ENCODE data around the gene CCT2.

DNA sequence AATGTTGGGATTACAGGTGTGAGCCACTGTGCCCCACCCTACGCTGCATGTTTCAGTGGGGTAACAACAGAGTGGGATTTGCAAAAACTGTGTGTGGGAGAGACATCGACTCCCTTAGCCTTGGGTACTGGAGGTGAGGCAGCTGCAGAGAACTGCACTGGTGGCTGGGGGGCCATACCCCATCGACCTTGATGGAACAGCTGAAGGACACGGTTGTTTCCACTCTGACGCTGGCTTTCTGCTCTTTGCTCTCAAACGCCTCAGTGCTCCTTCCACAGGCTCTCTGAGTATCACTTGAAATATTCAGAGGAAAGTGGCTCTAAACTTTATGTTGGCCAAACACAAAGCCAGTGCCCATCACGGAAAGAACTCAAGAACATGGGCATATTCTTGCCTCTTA lies 56.3 kb downstream of the CCT2 start:
- TF ChIP-seq, protein P1, sequence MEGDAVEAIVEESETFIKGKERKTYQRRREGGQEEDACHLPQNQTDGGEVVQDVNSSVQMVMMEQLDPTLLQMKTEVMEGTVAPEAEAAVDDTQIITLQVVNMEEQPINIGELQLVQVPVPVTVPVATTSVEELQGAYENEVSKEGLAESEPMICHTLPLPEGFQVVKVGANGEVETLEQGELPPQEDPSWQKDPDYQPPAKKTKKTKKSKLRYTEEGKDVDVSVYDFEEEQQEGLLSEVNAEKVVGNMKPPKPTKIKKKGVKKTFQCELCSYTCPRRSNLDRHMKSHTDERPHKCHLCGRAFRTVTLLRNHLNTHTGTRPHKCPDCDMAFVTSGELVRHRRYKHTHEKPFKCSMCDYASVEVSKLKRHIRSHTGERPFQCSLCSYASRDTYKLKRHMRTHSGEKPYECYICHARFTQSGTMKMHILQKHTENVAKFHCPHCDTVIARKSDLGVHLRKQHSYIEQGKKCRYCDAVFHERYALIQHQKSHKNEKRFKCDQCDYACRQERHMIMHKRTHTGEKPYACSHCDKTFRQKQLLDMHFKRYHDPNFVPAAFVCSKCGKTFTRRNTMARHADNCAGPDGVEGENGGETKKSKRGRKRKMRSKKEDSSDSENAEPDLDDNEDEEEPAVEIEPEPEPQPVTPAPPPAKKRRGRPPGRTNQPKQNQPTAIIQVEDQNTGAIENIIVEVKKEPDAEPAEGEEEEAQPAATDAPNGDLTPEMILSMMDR (IDR thresholded peaks at IDR 0.05): no peak
- no peak for TF ChIP-seq TEAD4 (CRISPR knock-in tag; IDR thresholded peaks at IDR 0.05)
- TF ChIP-seq, protein P2, sequence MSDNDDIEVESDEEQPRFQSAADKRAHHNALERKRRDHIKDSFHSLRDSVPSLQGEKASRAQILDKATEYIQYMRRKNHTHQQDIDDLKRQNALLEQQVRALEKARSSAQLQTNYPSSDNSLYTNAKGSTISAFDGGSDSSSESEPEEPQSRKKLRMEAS (CRISPR knock-in tag; IDR thresholded peaks at IDR 0.05): no peak
- TF ChIP-seq, protein P3, sequence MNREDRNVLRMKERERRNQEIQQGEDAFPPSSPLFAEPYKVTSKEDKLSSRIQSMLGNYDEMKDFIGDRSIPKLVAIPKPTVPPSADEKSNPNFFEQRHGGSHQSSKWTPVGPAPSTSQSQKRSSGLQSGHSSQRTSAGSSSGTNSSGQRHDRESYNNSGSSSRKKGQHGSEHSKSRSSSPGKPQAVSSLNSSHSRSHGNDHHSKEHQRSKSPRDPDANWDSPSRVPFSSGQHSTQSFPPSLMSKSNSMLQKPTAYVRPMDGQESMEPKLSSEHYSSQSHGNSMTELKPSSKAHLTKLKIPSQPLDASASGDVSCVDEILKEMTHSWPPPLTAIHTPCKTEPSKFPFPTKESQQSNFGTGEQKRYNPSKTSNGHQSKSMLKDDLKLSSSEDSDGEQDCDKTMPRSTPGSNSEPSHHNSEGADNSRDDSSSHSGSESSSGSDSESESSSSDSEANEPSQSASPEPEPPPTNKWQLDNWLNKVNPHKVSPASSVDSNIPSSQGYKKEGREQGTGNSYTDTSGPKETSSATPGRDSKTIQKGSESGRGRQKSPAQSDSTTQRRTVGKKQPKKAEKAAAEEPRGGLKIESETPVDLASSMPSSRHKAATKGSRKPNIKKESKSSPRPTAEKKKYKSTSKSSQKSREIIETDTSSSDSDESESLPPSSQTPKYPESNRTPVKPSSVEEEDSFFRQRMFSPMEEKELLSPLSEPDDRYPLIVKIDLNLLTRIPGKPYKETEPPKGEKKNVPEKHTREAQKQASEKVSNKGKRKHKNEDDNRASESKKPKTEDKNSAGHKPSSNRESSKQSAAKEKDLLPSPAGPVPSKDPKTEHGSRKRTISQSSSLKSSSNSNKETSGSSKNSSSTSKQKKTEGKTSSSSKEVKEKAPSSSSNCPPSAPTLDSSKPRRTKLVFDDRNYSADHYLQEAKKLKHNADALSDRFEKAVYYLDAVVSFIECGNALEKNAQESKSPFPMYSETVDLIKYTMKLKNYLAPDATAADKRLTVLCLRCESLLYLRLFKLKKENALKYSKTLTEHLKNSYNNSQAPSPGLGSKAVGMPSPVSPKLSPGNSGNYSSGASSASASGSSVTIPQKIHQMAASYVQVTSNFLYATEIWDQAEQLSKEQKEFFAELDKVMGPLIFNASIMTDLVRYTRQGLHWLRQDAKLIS (CRISPR knock-in tag; IDR thresholded peaks at IDR 0.05; ENCODE audit: borderline replicate concordance): no peak
- TF ChIP-seq, protein P4, sequence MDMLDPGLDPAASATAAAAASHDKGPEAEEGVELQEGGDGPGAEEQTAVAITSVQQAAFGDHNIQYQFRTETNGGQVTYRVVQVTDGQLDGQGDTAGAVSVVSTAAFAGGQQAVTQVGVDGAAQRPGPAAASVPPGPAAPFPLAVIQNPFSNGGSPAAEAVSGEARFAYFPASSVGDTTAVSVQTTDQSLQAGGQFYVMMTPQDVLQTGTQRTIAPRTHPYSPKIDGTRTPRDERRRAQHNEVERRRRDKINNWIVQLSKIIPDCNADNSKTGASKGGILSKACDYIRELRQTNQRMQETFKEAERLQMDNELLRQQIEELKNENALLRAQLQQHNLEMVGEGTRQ (CRISPR knock-in tag; IDR thresholded peaks at IDR 0.05): no peak
